Activated CD8-positive, alpha-beta T cell treated with anti-CD3 and anti-CD28 coated beads for 36 hours (primary cell): ENCODE measurements around the gene TLN1. TPM values are rescaled to one million over a fixed set of nuclear protein-coding genes. Genes with fewer than 3 reads are reported as not detected.

ENCODE experiments used
- ATAC-seq: fragments of 200-7000 bp; cut with Tn5 transposase; one replicate; pipeline ENCODE4 v1.10.0; 2021; ENCODE audit warnings: mild to moderate bottlenecking, moderate library complexity
- CTCF ChIA-PET: fragments of 350-600 bp; sonication (Branson Sonifier 250); formaldehyde crosslinking; loops from one replicate; lab custom pipeline; 2021; ENCODE audit warnings: antibody characterized with exemption; lab: Charles Lee
- POLR2A ChIA-PET: fragments of 350-600 bp; sonication (Branson Sonifier 250); formaldehyde crosslinking; loops from one replicate; lab custom pipeline; 2021; ENCODE audit warnings: antibody characterized with exemption; lab: Charles Lee
- DNase-seq: peaks from one replicate; pipeline ENCODE4 v3.0.0-alpha.2; 2020
- H3K27ac Mint-ChIP-seq: one replicate; pipeline ENCODE4 v1.8.0; 2021; ENCODE audit warnings: mild to moderate bottlenecking, mixed read lengths
- H3K27me3 Mint-ChIP-seq: one replicate; pipeline ENCODE4 v1.8.0; 2021; ENCODE audit warnings: mixed read lengths
- H3K36me3 Mint-ChIP-seq: one replicate; pipeline ENCODE4 v1.8.0; 2021; ENCODE audit warnings: low read depth, mixed read lengths
- H3K4me1 Mint-ChIP-seq: one replicate; pipeline ENCODE4 v1.8.0; 2021; ENCODE audit warnings: low read depth, mixed read lengths
- H3K4me3 Mint-ChIP-seq: one replicate; pipeline ENCODE4 v1.8.0; 2021; ENCODE audit warnings: mild to moderate bottlenecking, moderate library complexity, mixed read lengths
- H3K9me3 Mint-ChIP-seq: one replicate; pipeline ENCODE4 v1.8.0; 2021; ENCODE audit warnings: mixed read lengths
- CTCF ChIP-seq: fragments of 200-600 bp; IDR thresholded peaks from one replicate; pipeline ENCODE4 v1.8.0; 2022; ENCODE audit warnings: antibody characterized with exemption, mild to moderate bottlenecking
- intact Hi-C: fragments of 100-400 bp; cut with micrococcal nuclease; formaldehyde crosslinking; loops from one replicate; pipeline ENCODE4 v1.10.0; 2022
- total RNA-seq, 2 experiments: library from RNA; stranded (reverse); gene quantifications; one replicate each; pipeline ENCODE4 v1.2.3, GENCODE V29; 2021

Gene TLN1
- total RNA-seq, 2 experiments from 2014 or later, result 212 to 219 TPM

GRCh38 chr9:35691757-35692301 is 40.2 kb downstream of the TLN1 start:
- no peaks in the 10 kb centered on the region for H3K9me3 Mint-ChIP-seq
- ChIA-PET CTCF (interaction anchor here (0.9 to 12.7 kb wide), 8 partner anchors 13 to 80 kb away, joined by 3 to 313 read pairs (median 4); partner anchors contain the start of genes ARHGEF39, CA9, CCDC107 and CREB3), POLR2A (interaction anchor here (0.8 to 3.0 kb wide), 12 partner anchors 8 to 75 kb away, joined by 3 to 12 read pairs (median 4); partner anchors contain the start of genes ARHGEF39, CCDC107, RMRP and TLN1)
- H3K36me3 Mint-ChIP-seq, result peaks cover 4% of the 10 kb centered on the region
- H3K27me3 Mint-ChIP-seq, result no peaks in the 10 kb centered on the region
- ATAC-seq (no peak), DNase-seq (no peak)
- peaks cover 18% of the 10 kb centered on the region for H3K4me1 Mint-ChIP-seq
- peak overlapping the region; percentile 72 for H3K4me3 Mint-ChIP-seq
- intact Hi-C loops, result no loop called here
- no peak for TF ChIP-seq CTCF
- H3K27ac Mint-ChIP-seq, result no peak overlapping the region

GRCh38 chr9:35691334-35691650 is 40.7 kb downstream of the TLN1 start:
- ChIA-PET CTCF (interaction anchor here (0.9 to 12.7 kb wide), 10 partner anchors 8 to 88 kb away, joined by 3 to 313 read pairs (median 4); partner anchors contain the start of genes ARHGEF39, CA9, CCDC107 and CREB3), POLR2A (interaction anchor here (0.8 to 3.0 kb wide), 11 partner anchors 14 to 74 kb away, joined by 3 to 12 read pairs (median 4); partner anchors contain the start of genes ARHGEF39, CCDC107, RMRP and TLN1)
- Mint-ChIP-seq H3K27ac (peak overlapping the region; percentile 42), H3K4me1 (peaks cover 18% of the 10 kb centered on the region), H3K4me3 (peak overlapping the region; percentile 72), H3K27me3 (no peaks in the 10 kb centered on the region), H3K9me3 (no peaks in the 10 kb centered on the region), H3K36me3 (no peaks in the 10 kb centered on the region)
- intact Hi-C loops, result no loop called here
- no peak for DNase-seq
- no peak for ATAC-seq
- TF ChIP-seq CTCF, result no peak

GRCh38 chr9:35690614-35691333 is 41.2 kb downstream of the TLN1 start:
- peak overlapping the region; percentile 72 for H3K4me3 Mint-ChIP-seq

GRCh38 chr9:35690294-35690613 is 41.7 kb downstream of the TLN1 start:
- intact Hi-C loops, result no loop called here
- ChIA-PET POLR2A (interaction anchor here (0.6 to 3.0 kb wide), 3 partner anchors 26 to 71 kb away, joined by 3 to 12 read pairs (median 4); partner anchors contain the start of genes ARHGEF39, CCDC107 and RMRP), CTCF (interaction anchor here (1.0 to 12.7 kb wide), 7 partner anchors 9 to 87 kb away, joined by 3 to 313 read pairs (median 4); partner anchors contain the start of genes ARHGEF39, CA9, CCDC107 and CREB3)
- ATAC-seq, result no peak
- no peaks in the 10 kb centered on the region for H3K27me3 Mint-ChIP-seq
- peak overlapping the region; percentile 72 for H3K4me3 Mint-ChIP-seq
- DNase-seq, result no peak
- no peak for TF ChIP-seq CTCF
- H3K36me3 Mint-ChIP-seq, result no peaks in the 10 kb centered on the region
- H3K9me3 Mint-ChIP-seq, result no peaks in the 10 kb centered on the region
- peaks cover 18% of the 10 kb centered on the region for H3K4me1 Mint-ChIP-seq
- H3K27ac Mint-ChIP-seq, result no peak overlapping the region

More at GRCh38 chr9:35690614-35691333, 41.2 kb downstream of the TLN1 start:
- ChIA-PET POLR2A (interaction anchor here (0.8 to 3.0 kb wide), 8 partner anchors 13 to 71 kb away, joined by 3 to 12 read pairs (median 4); partner anchors contain the start of genes ARHGEF39, CCDC107, RMRP and TLN1), CTCF (interaction anchor here (1.0 to 12.7 kb wide), 9 partner anchors 8 to 87 kb away, joined by 3 to 313 read pairs (median 4); partner anchors contain the start of genes ARHGEF39, CA9, CCDC107 and CREB3)
- Mint-ChIP-seq H3K4me1 (peaks cover 18% of the 10 kb centered on the region), H3K9me3 (no peaks in the 10 kb centered on the region), H3K27ac (peak overlapping the region; percentile 42), H3K27me3 (no peaks in the 10 kb centered on the region), H3K36me3 (no peaks in the 10 kb centered on the region)
- ATAC-seq (peak; percentile 22), DNase-seq (peak; percentile 47)
- no peak for TF ChIP-seq CTCF
- intact Hi-C loops, result no loop called here
